ENCODE results near the gene CD36. TPM values are rescaled to one million over a fixed set of nuclear protein-coding genes. Genes with fewer than 3 reads are reported as not detected.

CD36 gene
- total and polyA plus RNA-seq, 10 of the 15 experiments (the other 5 are each of a cell fraction or from before 2014, with no cell fraction given) = 0.20 to 283 (median 172) TPM

- TF ChIP-seq RFX5 (IDR thresholded peaks at IDR 0.05; ENCODE audit: low read depth, low read length) (no peak), ZBTB11 (CRISPR knock-in tag; IDR thresholded peaks at IDR 0.05) (no peak), NRF1 (conservative IDR thresholded peaks at IDR 0.05; ENCODE audit: low read depth, low read length) (no peak), SMC3 (IDR thresholded peaks at IDR 0.05; ENCODE audit: borderline replicate concordance, low read length) (no peak), PKNOX1 (IDR thresholded peaks at IDR 0.05) (peak; percentile 27; the same call in 1 of the 2 replicates), BHLHE40 (IDR thresholded peaks at IDR 0.05; ENCODE audit: borderline replicate concordance in 1 of 2, low read depth in 2 of 2, low read length in 1 of 2) (no peak), E2F4 (IDR thresholded peaks at IDR 0.05; ENCODE audit: low read depth, low read length) (no peak), POLR2A (IDR thresholded peaks at IDR 0.05; ENCODE audit: low read depth, low read length) (no peak), MEF2A (IDR thresholded peaks at IDR 0.05; ENCODE audit: insufficient read depth, low read depth, low read length) (peak; percentile 93), EZH2 (IDR thresholded peaks at IDR 0.05; ENCODE audit: borderline replicate concordance, control insufficient read depth, low read depth, low read length) (no peak), SMAD5 (IDR thresholded peaks at IDR 0.05; ENCODE audit: low read depth) (no peak), KDM1A (IDR thresholded peaks at IDR 0.05; ENCODE audit: borderline replicate concordance) (no peak), IKZF1 (conservative IDR thresholded peaks at IDR 0.05) (peak; percentile 49), ETV6 (conservative IDR thresholded peaks at IDR 0.05 in 1 of 2, IDR thresholded peaks at IDR 0.05 in 1 of 2; ENCODE audit: borderline replicate concordance in 1 of 2, low read depth in 1 of 2) (peak in 1 of 2 experiments; percentile 88; a peak in 2 of 4 replicates), NFXL1 (IDR thresholded peaks at IDR 0.05; ENCODE audit: borderline replicate concordance) (no peak), E2F8 (IDR thresholded peaks at IDR 0.05; ENCODE audit: low read depth, partially characterized antibody) (no peak), NFIC (IDR thresholded peaks at IDR 0.05; ENCODE audit: low read depth, low read length) (peak; percentile 99), CBX5 (IDR thresholded peaks at IDR 0.05; ENCODE audit: low read depth) (no peak), YBX1 (IDR thresholded peaks at IDR 0.05) (no peak), BMI1 (IDR thresholded peaks at IDR 0.05; ENCODE audit: borderline replicate concordance) (0 out of 2 replicates have a peak, but pooled peaks have one; percentile 40)
Observed at GRCh38 chr7:80637911-80638765, at the start of gene CD36 (continued).
